Heart right ventricle (tissue), 16 donors: ENCODE measurements around the gene LPP. TPM values are rescaled to one million over a fixed set of nuclear protein-coding genes. Genes with fewer than 3 reads are reported as not detected.

ENCODE experiments used
- ATAC-seq, 8 donors: fragments of 200-7000 bp; cut with Tn5 transposase; one replicate each; pipeline ENCODE4 v1.9.1; 2020; ENCODE audit warnings: mild to moderate bottlenecking in 8 of 8, moderate library complexity in 8 of 8, moderate number of reproducible peaks in 1 of 8
- DNase-seq, 2 donors: peaks; one replicate each; pipeline ENCODE4 v3.0.0-alpha.2; 2020
- H3K27ac ChIP-seq, 10 donors: fragments of 200-600 bp; sonication (generic) in 2 of 10; one replicate each; pipeline versions ENCODE4 v1.5.0 to v1.8.0; 2020 to 2022; ENCODE audit warnings: mild to moderate bottlenecking in 3 of 10
- H3K27me3 ChIP-seq, 7 donors: fragments of 200-600 bp; one replicate each; pipeline ENCODE4 v1.8.0; 2021 to 2022; ENCODE audit warnings: mild to moderate bottlenecking in 2 of 7
- H3K36me3 ChIP-seq, 9 donors: fragments of 200-600 bp; sonication (generic) in 1 of 9; one replicate each; pipeline versions ENCODE4 v1.5.0 to v1.8.0; 2020 to 2022; ENCODE audit warnings: mild to moderate bottlenecking in 2 of 9
- H3K4me1 ChIP-seq, 9 donors: fragments of 200-600 bp; sonication (generic) in 1 of 9; one replicate each; pipeline versions ENCODE4 v1.5.0 to v1.8.0; 2020 to 2022; ENCODE audit warnings: mild to moderate bottlenecking in 4 of 9
- H3K4me3 ChIP-seq, 10 donors: fragments of 200-600 bp; sonication (generic) in 2 of 10; one replicate each; pipeline versions ENCODE4 v1.5.0 to v1.8.0; 2020 to 2022; ENCODE audit warnings: mild to moderate bottlenecking in 7 of 10, moderate library complexity in 2 of 10
- H3K9me3 ChIP-seq, 11 donors: fragments of 200-600 bp in 10 of 11; sonication (generic) in 2 of 11; one replicate each; pipeline versions ENCODE4 v1.5.0 to v1.8.0; 2013 to 2022; ENCODE audit warnings: mild to moderate bottlenecking in 2 of 11, control low read depth in 1 of 11, moderate library complexity in 1 of 11
- CTCF ChIP-seq, 9 donors: fragments of 200-600 bp; sonication (generic) in 2 of 9; IDR thresholded peaks; one replicate each; pipeline versions ENCODE4 v1.5.0 to v1.8.0; 2021 to 2022; ENCODE audit warnings: antibody characterized with exemption in 9 of 9, mild to moderate bottlenecking in 5 of 9, moderate library complexity in 1 of 9
- WGBS, 2 donors: extraction: QIAGEN DNeasy Blood & Tissue Kit; methylation state at CpG; one replicate each; pipeline ENCODE4 v1.1.7; 2013; ENCODE audit warnings: inconsistent platforms in 1 of 2; 5-methylcytosine and 5-hydroxymethylcytosine counted together
- intact Hi-C, 10 donors: fragments of 100-400 bp; cut with DNase I; formaldehyde crosslinking; loops; one replicate each; pipeline versions ENCODE4 v1.11.1 to v1.14.2; 2022
- polyA plus RNA-seq, 2 donors: library from polyadenylated mRNA; stranded (reverse); fragments of 200-250 nt; gene quantifications; one replicate each; pipeline ENCODE4 v1.2.3, GENCODE V29; 2013
- total RNA-seq, 10 donors: library from RNA; stranded (reverse); fragmentation: NEBNext Ultra II Directional in 3 of 10; extraction: Animal tissue kit (Norgen Biotek cat#: 25700) in 3 of 10; gene quantifications; one replicate each; pipeline versions ENCODE4 v1.2.1 to v1.2.4, GENCODE V29; 2021 to 2023
- donor health status: Arrhythmogenic right ventricular cardiomyopathy.
- donor health status: ischemic (EF 13 %, LVEDD 7.1; RV severe dilation, severe dysfunction).
- donor health status: healthy with polysubstance abuse.
- donor health status: DM: no; HTN: yes; CAD: no.
- donor health status: DM: no; HTN: no; CAD: no.
- donor health status: ischemic (EF 25% LVEDD 6.9; RV normal size, moderate dysfunction).
- donor health status: ischemic (EF 25% LVEDD 5.7; RV mildly dilated, moderate dysfunction).
- donor health status: healthy.
- donor health status: DM: yes; HTN: yes; CAD: no.
- donor health status: Ischemic cardiomyopathy.
- donor health status: ischemic (EF 35%, LVEDD 5.7; RV mildly dilated, moderate dysfunction).
- donor health status: nonischemic (EF 11% LVEDD 7.7; RV severe dilation, severe dysfunction).
- donor health status: DM: yes; HTN: yes; CAD: no.
- donor health status: PGD.
- donor health status: ischemic (EF 29% LVEDD 5.4; RV normal size, mild dysfunction).
- donor health status: nonischemic (EF 23%, LVEDD 6.1; RV moderate dilation, normal function).

The LPP gene
- total and polyA plus RNA-seq, 12 donors: 8.5 to 188 (median 140) TPM

GRCh38 chr3:188578576-188579363 lies 424.8 kb downstream of the LPP start:
- intact Hi-C loops: loop anchor here in 2 of 10 donors (5.0 to 10.0 kb wide), 2 partner anchors 379 to 834 kb away; partner anchors contain the start of gene BCL6 (in 1 of the 2)

GRCh38 chr3:188580223-188580622 lies 426.3 kb downstream of the LPP start:
- Histone ChIP-seq H3K27me3 (no peaks in the 10 kb centered on the region), H3K9me3 (no peaks in the 10 kb centered on the region), H3K27ac (peak overlapping the region in 3 of 10 donors; percentile 77 to 82 (median 79)), H3K4me3 (no peak overlapping the region), H3K4me1 (peaks cover 3 to 70% (median 28%) of the 10 kb centered on the region in 9 donors), H3K36me3 (no peaks in the 10 kb centered on the region)
- 87 to 93% methylated on average over 1 of the region's 1 CpG for WGBS, 2 donors
- intact Hi-C loops: no loop called here
- TF ChIP-seq CTCF (IDR thresholded peaks at IDR 0.05): no peak
- DNase-seq (no peak), ATAC-seq (no peak)

More at GRCh38 chr3:188578576-188579363, 424.8 kb downstream of the LPP start:
- H3K36me3 ChIP-seq: no peaks in the 10 kb centered on the region
- ATAC-seq (peak; percentile 92 to 97 (median 95)), DNase-seq (peak; percentile 34 to 86)
- peak overlapping the region in 9 of 10 donors; percentile 14 to 82 (median 77) for H3K27ac ChIP-seq
- no peak overlapping the region for H3K4me3 ChIP-seq
- no peak for TF ChIP-seq CTCF (IDR thresholded peaks at IDR 0.05)
- H3K4me1 ChIP-seq: peaks cover 3 to 69% (median 33%) of the 10 kb centered on the region in 9 donors
- no peaks in the 10 kb centered on the region for H3K9me3 ChIP-seq
- no peaks in the 10 kb centered on the region for H3K27me3 ChIP-seq
- WGBS, 2 donors: 30 to 42% methylated on average over 6 of the region's 6 CpGs

GRCh38 chr3:188580659-188581058 lies 426.7 kb downstream of the LPP start:
- Histone ChIP-seq H3K4me1 (peaks cover 3 to 75% (median 29%) of the 10 kb centered on the region in 9 donors), H3K4me3 (no peak overlapping the region), H3K27ac (peak overlapping the region in 1 of 10 donors; percentile 79), H3K36me3 (no peaks in the 10 kb centered on the region), H3K27me3 (no peaks in the 10 kb centered on the region), H3K9me3 (no peaks in the 10 kb centered on the region)
- 96 to 100% methylated on average over 1 of the region's 1 CpG for WGBS, 2 donors
- TF ChIP-seq CTCF (IDR thresholded peaks at IDR 0.05): no peak
- no peak for ATAC-seq
- no peak for DNase-seq
- intact Hi-C loops: no loop called here

- DNase-seq: no peak
- H3K36me3 ChIP-seq: no peaks in the 10 kb centered on the region
- peak overlapping the region in 1 of 10 donors; percentile 5 for H3K27ac ChIP-seq
- TF ChIP-seq CTCF (IDR thresholded peaks at IDR 0.05): no peak
- no peak for ATAC-seq
- 96 to 97% methylated on average over 4 of the region's 4 CpGs for WGBS, 2 donors
- H3K27me3 ChIP-seq: no peaks in the 10 kb centered on the region
- intact Hi-C loops: no loop called here
- H3K4me3 ChIP-seq: no peak overlapping the region
- no peaks in the 10 kb centered on the region for H3K9me3 ChIP-seq
- H3K4me1 ChIP-seq: peaks cover 3 to 82% (median 31%) of the 10 kb centered on the region in 9 donors
Measured at GRCh38 chr3:188581365-188581764, 427.4 kb downstream of the LPP start.
